Ishikawa (cell line): ENCODE data around the gene ARMC9.

ENCODE experiments used
- CEBPB ChIP-seq: IDR thresholded peaks from 2 replicates; pipeline ENCODE4 v1.6.1; 2012
- CREB1 ChIP-seq: IDR thresholded peaks from 2 replicates; pipeline ENCODE4 v1.6.1; 2012; ENCODE audit warnings: low read depth
- EP300 ChIP-seq: IDR thresholded peaks from 2 replicates; pipeline ENCODE4 v1.6.1; 2012; ENCODE audit warnings: borderline replicate concordance
- FOXM1 ChIP-seq: IDR thresholded peaks from 2 replicates; pipeline ENCODE4 v1.6.1; 2012; ENCODE audit warnings: low read depth, borderline replicate concordance
- NFIC ChIP-seq: IDR thresholded peaks from 2 replicates; pipeline ENCODE4 v1.6.1; 2012
- RAD21 ChIP-seq: IDR thresholded peaks from 2 replicates; pipeline ENCODE4 v1.6.1; 2012; ENCODE audit warnings: low read depth
- TAF1 ChIP-seq: IDR thresholded peaks from 2 replicates; pipeline ENCODE4 v1.6.1; 2012; ENCODE audit warnings: low read depth, mild to moderate bottlenecking
- TCF12 ChIP-seq: IDR thresholded peaks from 2 replicates; pipeline ENCODE4 v1.6.1; 2012; ENCODE audit warnings: low read depth
- TEAD4 ChIP-seq: IDR thresholded peaks from 2 replicates; pipeline ENCODE4 v1.6.1; 2012
- USF1 ChIP-seq: IDR thresholded peaks from 2 replicates; pipeline ENCODE4 v1.6.1; 2012
- YY1 ChIP-seq: IDR thresholded peaks from 2 replicates; pipeline ENCODE4 v1.6.1; 2012; ENCODE audit warnings: low read depth
- ZBTB7A ChIP-seq: IDR thresholded peaks from 2 replicates; pipeline ENCODE4 v1.6.1; 2012; ENCODE audit warnings: low read depth
- TF ChIP-seq, protein P1 (sequence below): IDR thresholded peaks from 2 replicates; pipeline ENCODE4 v1.6.1; 2012; ENCODE audit warnings: low read depth, mild to moderate bottlenecking
- TF ChIP-seq, protein P2 (sequence below): IDR thresholded peaks from 2 replicates; pipeline ENCODE4 v1.6.1; 2012

Gene ARMC9

DNA sequence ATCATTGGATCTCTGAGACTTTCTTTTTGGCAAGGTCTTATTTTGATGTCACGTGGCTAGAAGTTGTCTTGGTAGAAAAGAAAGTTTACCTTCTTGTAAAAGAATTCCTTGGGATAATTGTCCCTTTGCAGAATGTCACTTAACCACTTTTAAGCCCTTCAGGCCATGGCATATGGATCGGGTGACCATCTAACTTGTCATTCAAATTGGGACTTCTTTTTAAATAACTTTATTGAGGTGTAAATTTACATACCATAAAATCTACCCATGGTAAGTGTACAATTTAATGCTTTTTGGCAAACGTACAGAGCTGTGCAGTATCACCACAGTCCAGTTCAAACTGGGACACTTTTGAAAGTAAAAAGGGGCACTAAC, 24.6 kb downstream of the ARMC9 start:
- TF ChIP-seq ZBTB7A (no peak), TEAD4 (no peak), TAF1 (no peak), TCF12 (no peak), CREB1 (no peak), YY1 (no peak), NFIC (no peak), USF1 (no peak), FOXM1 (no peak), RAD21 (no peak)
- TF ChIP-seq, protein P1, sequence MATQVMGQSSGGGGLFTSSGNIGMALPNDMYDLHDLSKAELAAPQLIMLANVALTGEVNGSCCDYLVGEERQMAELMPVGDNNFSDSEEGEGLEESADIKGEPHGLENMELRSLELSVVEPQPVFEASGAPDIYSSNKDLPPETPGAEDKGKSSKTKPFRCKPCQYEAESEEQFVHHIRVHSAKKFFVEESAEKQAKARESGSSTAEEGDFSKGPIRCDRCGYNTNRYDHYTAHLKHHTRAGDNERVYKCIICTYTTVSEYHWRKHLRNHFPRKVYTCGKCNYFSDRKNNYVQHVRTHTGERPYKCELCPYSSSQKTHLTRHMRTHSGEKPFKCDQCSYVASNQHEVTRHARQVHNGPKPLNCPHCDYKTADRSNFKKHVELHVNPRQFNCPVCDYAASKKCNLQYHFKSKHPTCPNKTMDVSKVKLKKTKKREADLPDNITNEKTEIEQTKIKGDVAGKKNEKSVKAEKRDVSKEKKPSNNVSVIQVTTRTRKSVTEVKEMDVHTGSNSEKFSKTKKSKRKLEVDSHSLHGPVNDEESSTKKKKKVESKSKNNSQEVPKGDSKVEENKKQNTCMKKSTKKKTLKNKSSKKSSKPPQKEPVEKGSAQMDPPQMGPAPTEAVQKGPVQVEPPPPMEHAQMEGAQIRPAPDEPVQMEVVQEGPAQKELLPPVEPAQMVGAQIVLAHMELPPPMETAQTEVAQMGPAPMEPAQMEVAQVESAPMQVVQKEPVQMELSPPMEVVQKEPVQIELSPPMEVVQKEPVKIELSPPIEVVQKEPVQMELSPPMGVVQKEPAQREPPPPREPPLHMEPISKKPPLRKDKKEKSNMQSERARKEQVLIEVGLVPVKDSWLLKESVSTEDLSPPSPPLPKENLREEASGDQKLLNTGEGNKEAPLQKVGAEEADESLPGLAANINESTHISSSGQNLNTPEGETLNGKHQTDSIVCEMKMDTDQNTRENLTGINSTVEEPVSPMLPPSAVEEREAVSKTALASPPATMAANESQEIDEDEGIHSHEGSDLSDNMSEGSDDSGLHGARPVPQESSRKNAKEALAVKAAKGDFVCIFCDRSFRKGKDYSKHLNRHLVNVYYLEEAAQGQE = no peak
- TF ChIP-seq, protein P2, sequence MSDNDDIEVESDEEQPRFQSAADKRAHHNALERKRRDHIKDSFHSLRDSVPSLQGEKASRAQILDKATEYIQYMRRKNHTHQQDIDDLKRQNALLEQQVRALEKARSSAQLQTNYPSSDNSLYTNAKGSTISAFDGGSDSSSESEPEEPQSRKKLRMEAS = no peak

DNA sequence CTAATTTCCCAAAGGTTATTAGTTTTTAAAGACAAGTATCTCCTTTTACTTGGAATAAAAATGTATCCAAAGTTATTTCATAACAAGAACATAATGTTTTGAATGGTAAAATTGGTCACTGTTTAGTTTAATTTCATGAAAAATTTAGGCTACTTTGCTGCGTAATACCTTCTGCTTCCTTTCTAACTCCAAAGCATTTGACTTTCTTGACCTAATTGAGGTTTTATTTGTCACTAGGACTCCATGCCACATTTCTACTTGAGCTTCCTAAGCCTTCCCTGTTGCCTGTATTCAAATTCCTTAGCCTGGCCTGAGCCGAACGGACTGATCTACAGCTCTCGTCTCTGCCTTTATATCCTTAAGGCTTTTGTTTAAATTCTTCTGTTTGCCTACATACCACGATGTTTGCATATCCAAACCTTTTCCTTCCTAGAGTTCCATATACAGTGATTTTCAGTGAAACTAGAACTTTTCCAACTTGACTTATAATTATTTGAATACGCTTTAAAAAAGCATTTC, 25.1 kb downstream of the ARMC9 start:
- TF ChIP-seq ZBTB7A (no peak), FOXM1 (no peak), USF1 (no peak), TCF12 (no peak), TEAD4 (no peak), CEBPB (no peak), CREB1 (no peak), EP300 (no peak), RAD21 (no peak)
- TF ChIP-seq, protein P1 = no peak
- TF ChIP-seq, protein P2 = no peak

DNA sequence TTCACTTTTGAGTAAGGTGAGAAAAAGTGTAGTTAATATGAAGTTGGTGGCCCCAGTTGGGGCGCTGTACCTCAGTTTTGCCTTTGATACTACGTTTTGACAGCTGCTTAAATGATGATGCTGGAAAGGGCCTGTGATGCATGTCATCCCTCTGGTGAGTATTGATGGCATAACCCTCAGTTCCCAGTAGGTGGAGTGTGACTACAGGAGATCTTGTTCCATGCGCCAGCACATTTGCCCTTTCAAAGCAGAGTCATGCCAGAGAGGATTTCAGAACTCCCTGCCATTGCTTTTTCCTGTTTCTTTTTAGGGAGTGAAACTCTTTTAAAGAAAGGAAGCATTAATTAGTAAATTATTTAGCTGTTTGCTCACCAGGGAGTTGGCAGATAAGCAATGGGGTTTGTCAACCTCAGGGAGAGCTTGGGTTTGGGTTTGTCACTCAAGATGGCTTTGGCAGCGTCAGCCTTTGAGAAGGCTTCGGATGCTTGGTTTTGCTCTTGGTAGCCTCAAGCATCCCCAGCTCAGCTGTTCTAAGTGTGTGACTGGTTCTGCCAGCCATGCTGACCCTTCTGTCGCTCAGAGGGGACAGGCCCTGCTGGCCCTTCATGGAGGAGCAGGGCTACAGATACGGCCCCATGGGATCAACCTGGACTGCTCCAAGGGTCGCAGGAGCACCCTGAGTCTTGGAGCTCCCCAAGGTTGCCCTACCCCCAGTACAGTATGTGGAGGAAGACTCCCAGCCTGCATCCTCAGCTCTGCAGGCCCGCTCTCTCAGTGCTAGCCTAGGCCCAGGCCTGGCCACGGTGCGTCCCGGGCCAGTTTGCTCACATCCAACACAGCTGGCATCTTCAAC, 29.1 kb downstream of the ARMC9 start:
- TF ChIP-seq RAD21 (peak; percentile 89), TAF1 (no peak), FOXM1 (no peak), YY1 (no peak)

DNA sequence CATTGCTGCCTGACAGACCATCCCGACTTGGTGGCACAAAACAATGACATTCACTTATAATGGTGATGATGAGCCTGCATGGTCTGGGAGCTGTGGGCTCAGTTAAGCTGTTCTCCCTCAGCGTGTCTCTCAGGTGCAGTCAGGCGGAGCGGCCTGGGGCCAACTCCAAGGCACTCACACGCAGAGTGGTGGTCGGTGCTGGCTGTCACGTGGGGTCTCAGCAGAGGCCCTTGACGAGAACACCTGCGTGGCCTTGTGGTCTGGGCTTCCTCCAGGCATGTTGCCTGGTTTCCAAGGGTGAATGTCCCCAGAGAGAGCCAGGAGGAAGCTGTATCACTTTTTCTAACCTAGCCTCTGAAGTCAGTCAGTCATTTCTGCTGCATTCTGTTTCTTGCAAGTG, 29.8 kb downstream of the ARMC9 start:
- TF ChIP-seq CEBPB (no peak), YY1 (no peak), TCF12 (no peak), USF1 (no peak), TEAD4 (no peak), NFIC (no peak), RAD21 (no peak)
- TF ChIP-seq, protein P1 = no peak
